ENCODE results near the gene C2CD4B.

DNA sequence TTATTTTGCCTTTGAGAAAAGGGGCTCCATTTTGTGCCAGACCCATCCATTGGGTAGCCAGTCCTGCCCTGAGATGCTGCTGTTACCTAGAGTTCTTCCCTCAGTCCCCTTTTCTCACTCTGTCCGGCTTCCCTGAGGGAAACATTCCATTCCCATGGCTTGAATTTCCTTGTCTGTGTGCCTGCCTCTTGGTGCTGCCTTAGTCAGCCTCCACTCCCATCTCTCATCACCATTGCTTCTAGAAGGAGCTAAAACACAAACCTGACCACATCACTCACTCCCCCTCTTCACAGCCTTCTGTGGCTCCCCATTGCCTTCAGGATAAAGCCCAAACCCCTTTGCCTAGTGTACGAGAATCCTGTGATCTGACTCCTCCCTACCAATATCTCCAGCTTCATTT, 25.2 kb upstream of the C2CD4B start:
- TF ChIP-seq, protein P1, sequence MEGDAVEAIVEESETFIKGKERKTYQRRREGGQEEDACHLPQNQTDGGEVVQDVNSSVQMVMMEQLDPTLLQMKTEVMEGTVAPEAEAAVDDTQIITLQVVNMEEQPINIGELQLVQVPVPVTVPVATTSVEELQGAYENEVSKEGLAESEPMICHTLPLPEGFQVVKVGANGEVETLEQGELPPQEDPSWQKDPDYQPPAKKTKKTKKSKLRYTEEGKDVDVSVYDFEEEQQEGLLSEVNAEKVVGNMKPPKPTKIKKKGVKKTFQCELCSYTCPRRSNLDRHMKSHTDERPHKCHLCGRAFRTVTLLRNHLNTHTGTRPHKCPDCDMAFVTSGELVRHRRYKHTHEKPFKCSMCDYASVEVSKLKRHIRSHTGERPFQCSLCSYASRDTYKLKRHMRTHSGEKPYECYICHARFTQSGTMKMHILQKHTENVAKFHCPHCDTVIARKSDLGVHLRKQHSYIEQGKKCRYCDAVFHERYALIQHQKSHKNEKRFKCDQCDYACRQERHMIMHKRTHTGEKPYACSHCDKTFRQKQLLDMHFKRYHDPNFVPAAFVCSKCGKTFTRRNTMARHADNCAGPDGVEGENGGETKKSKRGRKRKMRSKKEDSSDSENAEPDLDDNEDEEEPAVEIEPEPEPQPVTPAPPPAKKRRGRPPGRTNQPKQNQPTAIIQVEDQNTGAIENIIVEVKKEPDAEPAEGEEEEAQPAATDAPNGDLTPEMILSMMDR (optimal IDR thresholded peaks at IDR 0.05 in 1 of 3, IDR thresholded peaks at IDR 0.05 in 1 of 3, conservative IDR thresholded peaks at IDR 0.05 in 1 of 3; ENCODE audit: extremely low read depth in 1 of 3, insufficient read depth in 2 of 3, low read length in 3 of 3), result no peak
- TF ChIP-seq EZH2 (IDR thresholded peaks at IDR 0.05; ENCODE audit: low read length), result no peak
